NOMO-1 treated with DMSO at 0.1 percent for 48 hours (cell line): ENCODE measurements around the gene GABRA4.

ENCODE experiments used
- DNase-seq: peaks from one replicate; lab custom pipeline; 2025; ENCODE audit not compliant: unreplicated experiment; lab: John Stamatoyannopoulos, UW

The GABRA4 gene

GRCh38 chr4:46979726-46980125, 13.7 kb downstream of the GABRA4 start:
- no peak for DNase-seq

GRCh38 chr4:46979283-46979682, 14.1 kb downstream of the GABRA4 start:
- peak; percentile 83 for DNase-seq

GRCh38 chr4:46977245-46977644, 16.1 kb downstream of the GABRA4 start:
- no peak for DNase-seq

- DNase-seq: peak; percentile 78
Observed at GRCh38 chr4:46975812-46976553, 17.4 kb downstream of the GABRA4 start.

- DNase-seq: no peak
Observed at GRCh38 chr4:46974891-46975543, 18.4 kb downstream of the GABRA4 start.

GRCh38 chr4:46968847-46969246, 24.5 kb downstream of the GABRA4 start:
- DNase-seq: no peak

- DNase-seq: no peak
Observed at GRCh38 chr4:46967631-46968030, 25.8 kb downstream of the GABRA4 start.

- no peak for DNase-seq
Observed at GRCh38 chr4:46958742-46959488, 34.5 kb downstream of the GABRA4 start.

GRCh38 chr4:46956451-46956850, 36.9 kb downstream of the GABRA4 start:
- DNase-seq: no peak

- DNase-seq: no peak
Observed at GRCh38 chr4:46955601-46956000, 37.8 kb downstream of the GABRA4 start.

- no peak for DNase-seq
Observed at GRCh38 chr4:46954643-46955042, 38.7 kb downstream of the GABRA4 start.

- no peak for DNase-seq
Observed at GRCh38 chr4:46953564-46953963, 39.8 kb downstream of the GABRA4 start.

GRCh38 chr4:46952451-46952850, 40.9 kb downstream of the GABRA4 start:
- no peak for DNase-seq

GRCh38 chr4:46950826-46951225, 42.6 kb downstream of the GABRA4 start:
- DNase-seq: no peak

- DNase-seq: no peak
Observed at GRCh38 chr4:46949822-46950221, 43.6 kb downstream of the GABRA4 start.

- DNase-seq: no peak
Observed at GRCh38 chr4:46947541-46947940, 45.8 kb downstream of the GABRA4 start.

- no peak for DNase-seq
Observed at GRCh38 chr4:46946919-46947536, 46.4 kb downstream of the GABRA4 start.

GRCh38 chr4:46945062-46945461, 48.3 kb downstream of the GABRA4 start:
- DNase-seq: no peak

- no peak for DNase-seq
Observed at GRCh38 chr4:46944345-46944744, 49.0 kb downstream of the GABRA4 start.

- DNase-seq: peak; percentile 1
Observed at GRCh38 chr4:46937493-46937892, 55.9 kb downstream of the GABRA4 start.

- no peak for DNase-seq
Observed at GRCh38 chr4:46934726-46935125, 58.7 kb downstream of the GABRA4 start.

- no peak for DNase-seq
Observed at GRCh38 chr4:46933686-46934085, 59.7 kb downstream of the GABRA4 start.
